Measurements from ENCODE around the gene ARSH. TPM values are rescaled to one million over a fixed set of nuclear protein-coding genes. Genes with fewer than 3 reads are reported as not detected.

Gene ARSH
- polyA plus RNA-seq, 1 donor from 2014 or later: not detected

DNA sequence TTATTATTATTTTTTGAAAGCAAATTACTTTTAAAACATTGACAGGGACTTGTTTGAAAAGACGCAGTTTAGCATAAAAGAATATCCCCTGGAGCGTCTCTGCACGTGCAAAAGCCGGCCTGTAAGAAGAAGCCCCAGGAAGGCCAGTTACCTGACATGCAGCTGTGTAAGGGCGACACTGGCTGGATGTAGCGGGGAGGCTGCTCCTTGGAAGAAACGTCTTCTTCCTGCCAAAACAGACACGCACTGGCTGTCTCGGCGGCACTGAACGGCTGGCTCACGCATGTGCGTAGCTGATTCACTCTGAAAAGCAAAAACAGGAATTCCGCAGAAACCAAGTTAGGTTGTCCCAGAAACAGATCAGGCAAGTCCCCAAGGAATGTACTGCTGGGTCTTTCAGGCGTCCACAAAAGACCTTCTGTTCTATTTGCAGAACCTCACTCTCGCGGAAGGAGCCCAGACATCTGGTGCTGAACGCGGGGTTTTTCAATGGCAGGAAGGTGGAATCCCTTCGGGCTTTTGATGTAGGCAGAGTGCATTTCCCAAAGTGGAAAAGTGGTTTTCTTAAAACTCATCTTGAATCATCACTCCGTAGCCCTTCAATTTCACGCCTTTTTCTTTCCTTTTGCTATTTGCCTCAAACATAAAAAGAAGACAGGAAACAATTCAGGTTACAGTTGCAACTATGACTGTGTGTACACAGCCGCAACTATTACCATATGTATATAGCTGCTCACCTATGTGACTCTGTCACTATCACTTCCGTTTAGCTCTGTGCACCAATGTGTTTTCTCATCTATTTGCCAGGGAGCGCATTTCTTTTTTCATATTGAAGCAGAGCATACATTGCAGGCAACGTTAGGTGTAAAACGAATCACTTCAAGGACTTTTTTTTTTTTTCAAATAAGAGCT is 38.1 kb upstream of the ARSH start:
- H3K36me3 ChIP-seq (ENCODE audit: insufficient read depth, low read length): no peaks in the 10 kb centered on the region
- no peak overlapping the region for H3K27ac ChIP-seq (ENCODE audit: low read length)
- H2AFZ ChIP-seq (ENCODE audit: low read depth, low read length): no peak overlapping the region

DNA sequence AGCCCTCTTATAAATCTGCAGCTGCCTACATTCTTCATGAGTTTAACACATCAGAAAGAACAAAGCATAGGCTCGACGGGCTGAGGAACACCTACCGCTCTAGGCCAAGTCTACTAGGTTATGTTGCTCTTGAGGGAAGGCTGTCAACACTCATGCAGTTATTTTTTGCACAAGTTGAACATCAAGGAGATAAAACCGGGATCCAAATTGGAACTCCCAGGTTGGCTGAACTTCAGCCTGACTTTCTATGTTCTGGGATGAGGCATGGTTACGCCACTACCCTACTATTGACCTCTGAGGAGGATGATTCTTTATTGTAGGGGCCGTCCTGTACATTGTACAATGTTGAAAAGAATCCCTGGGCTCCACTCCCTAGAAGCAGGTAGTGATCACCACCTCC is 37.3 kb upstream of the ARSH start:
- H3K4me2 ChIP-seq (ENCODE audit: low read length): no peak overlapping the region
- no peaks in the 10 kb centered on the region for H3K9me3 ChIP-seq (ENCODE audit: low read length)
- H3K27me3 ChIP-seq (ENCODE audit: insufficient read depth, low read depth, low read length): no peaks in the 10 kb centered on the region
- no peak for TF ChIP-seq MXI1 (conservative IDR thresholded peaks at IDR 0.05; ENCODE audit: poor library complexity, severe bottlenecking)
- no peak for TF ChIP-seq EP300 (conservative IDR thresholded peaks at IDR 0.05; ENCODE audit: poor library complexity, severe bottlenecking)
- TF ChIP-seq TAF1 (IDR thresholded peaks at IDR 0.05; ENCODE audit: low read depth): no peak
- TF ChIP-seq EZH2 (IDR thresholded peaks at IDR 0.05; ENCODE audit: borderline replicate concordance, insufficient read depth, low read length, poor library complexity, severe bottlenecking): no peak
- TF ChIP-seq SMC3 (conservative IDR thresholded peaks at IDR 0.05; ENCODE audit: poor library complexity): no peak
- TF ChIP-seq, protein P1, sequence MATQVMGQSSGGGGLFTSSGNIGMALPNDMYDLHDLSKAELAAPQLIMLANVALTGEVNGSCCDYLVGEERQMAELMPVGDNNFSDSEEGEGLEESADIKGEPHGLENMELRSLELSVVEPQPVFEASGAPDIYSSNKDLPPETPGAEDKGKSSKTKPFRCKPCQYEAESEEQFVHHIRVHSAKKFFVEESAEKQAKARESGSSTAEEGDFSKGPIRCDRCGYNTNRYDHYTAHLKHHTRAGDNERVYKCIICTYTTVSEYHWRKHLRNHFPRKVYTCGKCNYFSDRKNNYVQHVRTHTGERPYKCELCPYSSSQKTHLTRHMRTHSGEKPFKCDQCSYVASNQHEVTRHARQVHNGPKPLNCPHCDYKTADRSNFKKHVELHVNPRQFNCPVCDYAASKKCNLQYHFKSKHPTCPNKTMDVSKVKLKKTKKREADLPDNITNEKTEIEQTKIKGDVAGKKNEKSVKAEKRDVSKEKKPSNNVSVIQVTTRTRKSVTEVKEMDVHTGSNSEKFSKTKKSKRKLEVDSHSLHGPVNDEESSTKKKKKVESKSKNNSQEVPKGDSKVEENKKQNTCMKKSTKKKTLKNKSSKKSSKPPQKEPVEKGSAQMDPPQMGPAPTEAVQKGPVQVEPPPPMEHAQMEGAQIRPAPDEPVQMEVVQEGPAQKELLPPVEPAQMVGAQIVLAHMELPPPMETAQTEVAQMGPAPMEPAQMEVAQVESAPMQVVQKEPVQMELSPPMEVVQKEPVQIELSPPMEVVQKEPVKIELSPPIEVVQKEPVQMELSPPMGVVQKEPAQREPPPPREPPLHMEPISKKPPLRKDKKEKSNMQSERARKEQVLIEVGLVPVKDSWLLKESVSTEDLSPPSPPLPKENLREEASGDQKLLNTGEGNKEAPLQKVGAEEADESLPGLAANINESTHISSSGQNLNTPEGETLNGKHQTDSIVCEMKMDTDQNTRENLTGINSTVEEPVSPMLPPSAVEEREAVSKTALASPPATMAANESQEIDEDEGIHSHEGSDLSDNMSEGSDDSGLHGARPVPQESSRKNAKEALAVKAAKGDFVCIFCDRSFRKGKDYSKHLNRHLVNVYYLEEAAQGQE (IDR thresholded peaks at IDR 0.05; ENCODE audit: borderline replicate concordance): no peak
- TF ChIP-seq, protein P2, sequence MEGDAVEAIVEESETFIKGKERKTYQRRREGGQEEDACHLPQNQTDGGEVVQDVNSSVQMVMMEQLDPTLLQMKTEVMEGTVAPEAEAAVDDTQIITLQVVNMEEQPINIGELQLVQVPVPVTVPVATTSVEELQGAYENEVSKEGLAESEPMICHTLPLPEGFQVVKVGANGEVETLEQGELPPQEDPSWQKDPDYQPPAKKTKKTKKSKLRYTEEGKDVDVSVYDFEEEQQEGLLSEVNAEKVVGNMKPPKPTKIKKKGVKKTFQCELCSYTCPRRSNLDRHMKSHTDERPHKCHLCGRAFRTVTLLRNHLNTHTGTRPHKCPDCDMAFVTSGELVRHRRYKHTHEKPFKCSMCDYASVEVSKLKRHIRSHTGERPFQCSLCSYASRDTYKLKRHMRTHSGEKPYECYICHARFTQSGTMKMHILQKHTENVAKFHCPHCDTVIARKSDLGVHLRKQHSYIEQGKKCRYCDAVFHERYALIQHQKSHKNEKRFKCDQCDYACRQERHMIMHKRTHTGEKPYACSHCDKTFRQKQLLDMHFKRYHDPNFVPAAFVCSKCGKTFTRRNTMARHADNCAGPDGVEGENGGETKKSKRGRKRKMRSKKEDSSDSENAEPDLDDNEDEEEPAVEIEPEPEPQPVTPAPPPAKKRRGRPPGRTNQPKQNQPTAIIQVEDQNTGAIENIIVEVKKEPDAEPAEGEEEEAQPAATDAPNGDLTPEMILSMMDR (IDR thresholded peaks at IDR 0.05; ENCODE audit: poor library complexity, severe bottlenecking): no peak
- TF ChIP-seq POLR2AphosphoS5 (IDR thresholded peaks at IDR 0.05): no peak
- TF ChIP-seq RAD21 (conservative IDR thresholded peaks at IDR 0.05): no peak
- H3K9ac ChIP-seq (ENCODE audit: low read length): no peak overlapping the region
- H2AFZ ChIP-seq (ENCODE audit: low read depth, low read length): no peak overlapping the region
- no peaks in the 10 kb centered on the region for H3F3A ChIP-seq (ENCODE audit: insufficient read depth, low read length, poor library complexity, severe bottlenecking)
- H3K9me2 ChIP-seq (ENCODE audit: insufficient read depth, low read length): no peaks in the 10 kb centered on the region
- no peaks in the 10 kb centered on the region for H4K20me1 ChIP-seq (ENCODE audit: insufficient read depth)
- no peaks in the 10 kb centered on the region for H3K79me2 ChIP-seq (replicated peaks; ENCODE audit: insufficient read depth, low read length)
- H3K27ac ChIP-seq (ENCODE audit: low read length): no peak overlapping the region
- no peaks in the 10 kb centered on the region for H3K36me3 ChIP-seq (ENCODE audit: insufficient read depth, low read length)
- no peak overlapping the region for H3K4me3 ChIP-seq (ENCODE audit: low read length)

More for the DNA sequence above, 38.1 kb upstream of the ARSH start:
- H3K9me2 ChIP-seq (ENCODE audit: insufficient read depth, low read length): no peaks in the 10 kb centered on the region
- H3K79me2 ChIP-seq (replicated peaks; ENCODE audit: insufficient read depth, low read length): no peaks in the 10 kb centered on the region
- H3K4me2 ChIP-seq (ENCODE audit: low read length): no peak overlapping the region
- no peak overlapping the region for H3K9ac ChIP-seq (ENCODE audit: low read length)
- no peaks in the 10 kb centered on the region for H4K20me1 ChIP-seq (ENCODE audit: insufficient read depth)
- H3F3A ChIP-seq (ENCODE audit: insufficient read depth, low read length, poor library complexity, severe bottlenecking): no peaks in the 10 kb centered on the region
- no peak for TF ChIP-seq RAD21 (conservative IDR thresholded peaks at IDR 0.05)
- TF ChIP-seq SMC3 (conservative IDR thresholded peaks at IDR 0.05; ENCODE audit: poor library complexity): no peak
- TF ChIP-seq MXI1 (conservative IDR thresholded peaks at IDR 0.05; ENCODE audit: poor library complexity, severe bottlenecking): no peak
- no peak for TF ChIP-seq EZH2 (IDR thresholded peaks at IDR 0.05; ENCODE audit: borderline replicate concordance, insufficient read depth, low read length, poor library complexity, severe bottlenecking)
- TF ChIP-seq, protein P1 (IDR thresholded peaks at IDR 0.05; ENCODE audit: borderline replicate concordance): no peak
- no peak for TF ChIP-seq EP300 (conservative IDR thresholded peaks at IDR 0.05; ENCODE audit: poor library complexity, severe bottlenecking)
- TF ChIP-seq POLR2AphosphoS5 (IDR thresholded peaks at IDR 0.05): no peak
- H3K9me3 ChIP-seq (ENCODE audit: low read length): no peaks in the 10 kb centered on the region
- no peaks in the 10 kb centered on the region for H3K27me3 ChIP-seq (ENCODE audit: insufficient read depth, low read depth, low read length)
- no peak overlapping the region for H3K4me3 ChIP-seq (ENCODE audit: low read length)
